IMR-90 (cell line): ENCODE measurements around the gene FAM83E.

Experiments
- BHLHE40 ChIP-seq: fragments of 150-350 bp; IDR thresholded peaks from 2 replicates; pipeline ENCODE4 v1.6.1; 2016; ENCODE audit warnings: mild to moderate bottlenecking, low read depth, low read length
- FOS ChIP-seq: fragments of 150-350 bp; IDR thresholded peaks from 2 replicates; pipeline ENCODE4 v1.6.1; 2016; ENCODE audit warnings: low read depth, low read length
- MAFK ChIP-seq: IDR thresholded peaks from 2 replicates; pipeline ENCODE4 v1.6.1; 2012; ENCODE audit warnings: low read depth, low read length, improper control_type of control experiment
- MXI1 ChIP-seq: IDR thresholded peaks from 2 replicates; pipeline ENCODE4 v1.6.1; 2012; ENCODE audit warnings: low read depth, mild to moderate bottlenecking, low read length, moderate library complexity, borderline replicate concordance
- POLR2A ChIP-seq: IDR thresholded peaks from 2 replicates; pipeline ENCODE4 v1.6.1; 2012; ENCODE audit warnings: mild to moderate bottlenecking, low read depth, low read length
- RCOR1 ChIP-seq: IDR thresholded peaks from 2 replicates; pipeline ENCODE4 v1.6.1; 2012; ENCODE audit warnings: mild to moderate bottlenecking, low read length, improper control_type of control experiment; ENCODE audit not compliant: insufficient replicate concordance
- SMC3 ChIP-seq: fragments of 150-350 bp; IDR thresholded peaks from 2 replicates; pipeline ENCODE4 v1.6.1; 2016; ENCODE audit warnings: low read depth, mild to moderate bottlenecking, antibody characterized with exemption, low read length, moderate library complexity
- TF ChIP-seq, protein P1 (sequence below): conservative IDR thresholded peaks from 2 replicates; pipeline ENCODE4 v1.5.1; 2012; ENCODE audit warnings: mild to moderate bottlenecking, low read depth, low read length, improper control_type of control experiment
- TF ChIP-seq, protein P2 (sequence below): fragments of 150-350 bp; IDR thresholded peaks from 2 replicates; pipeline ENCODE4 v1.6.1; 2017; ENCODE audit warnings: mild to moderate bottlenecking, antibody characterized with exemption, low read length, low read depth

- TF ChIP-seq, protein P1, sequence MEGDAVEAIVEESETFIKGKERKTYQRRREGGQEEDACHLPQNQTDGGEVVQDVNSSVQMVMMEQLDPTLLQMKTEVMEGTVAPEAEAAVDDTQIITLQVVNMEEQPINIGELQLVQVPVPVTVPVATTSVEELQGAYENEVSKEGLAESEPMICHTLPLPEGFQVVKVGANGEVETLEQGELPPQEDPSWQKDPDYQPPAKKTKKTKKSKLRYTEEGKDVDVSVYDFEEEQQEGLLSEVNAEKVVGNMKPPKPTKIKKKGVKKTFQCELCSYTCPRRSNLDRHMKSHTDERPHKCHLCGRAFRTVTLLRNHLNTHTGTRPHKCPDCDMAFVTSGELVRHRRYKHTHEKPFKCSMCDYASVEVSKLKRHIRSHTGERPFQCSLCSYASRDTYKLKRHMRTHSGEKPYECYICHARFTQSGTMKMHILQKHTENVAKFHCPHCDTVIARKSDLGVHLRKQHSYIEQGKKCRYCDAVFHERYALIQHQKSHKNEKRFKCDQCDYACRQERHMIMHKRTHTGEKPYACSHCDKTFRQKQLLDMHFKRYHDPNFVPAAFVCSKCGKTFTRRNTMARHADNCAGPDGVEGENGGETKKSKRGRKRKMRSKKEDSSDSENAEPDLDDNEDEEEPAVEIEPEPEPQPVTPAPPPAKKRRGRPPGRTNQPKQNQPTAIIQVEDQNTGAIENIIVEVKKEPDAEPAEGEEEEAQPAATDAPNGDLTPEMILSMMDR: no peak
- TF ChIP-seq, protein P2, sequence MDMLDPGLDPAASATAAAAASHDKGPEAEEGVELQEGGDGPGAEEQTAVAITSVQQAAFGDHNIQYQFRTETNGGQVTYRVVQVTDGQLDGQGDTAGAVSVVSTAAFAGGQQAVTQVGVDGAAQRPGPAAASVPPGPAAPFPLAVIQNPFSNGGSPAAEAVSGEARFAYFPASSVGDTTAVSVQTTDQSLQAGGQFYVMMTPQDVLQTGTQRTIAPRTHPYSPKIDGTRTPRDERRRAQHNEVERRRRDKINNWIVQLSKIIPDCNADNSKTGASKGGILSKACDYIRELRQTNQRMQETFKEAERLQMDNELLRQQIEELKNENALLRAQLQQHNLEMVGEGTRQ: no peak
- no peak for TF ChIP-seq MAFK
- TF ChIP-seq SMC3: no peak
- no peak for TF ChIP-seq FOS
- TF ChIP-seq POLR2A: no peak
- TF ChIP-seq BHLHE40: no peak
- no peak for TF ChIP-seq MXI1
- no peak for TF ChIP-seq RCOR1
Observed at GRCh38 chr19:48639483-48640375, 24.9 kb upstream of the FAM83E start.
